Measurements from ENCODE around the gene BDP1. TPM values are rescaled to one million over a fixed set of nuclear protein-coding genes. Genes with fewer than 3 reads are reported as not detected.

Gene BDP1
- polyA plus RNA-seq, 1 donor: 49.7 TPM

Other genes with a start within 250 kb of the BDP1 start
- 81.3 TPM for gene MCCC2, start 131.7 kb downstream of the BDP1 start, polyA plus RNA-seq (ENCODE audit: insufficient read length)

Data from left kidney (tissue), 1 donor.